Upper lobe of left lung (tissue), 6 donors: Measurements from ENCODE around the gene MCM9. TPM values are rescaled to one million over a fixed set of nuclear protein-coding genes. Genes with fewer than 3 reads are reported as not detected.
"Not testable (repeated sequence)": the region's sequence is repeated elsewhere in the genome, so short reads cannot be mapped to it uniquely, and the experiment has no call there.

Experiments
- ATAC-seq, 2 donors: fragments of 200-7000 bp; cut with Tn5 transposase; one replicate each; pipeline ENCODE4 v1.9.1; 2022; ENCODE audit warnings: mild to moderate bottlenecking in 2 of 2, moderate library complexity in 2 of 2; ENCODE audit not compliant: low FRiP score in 2 of 2
- DNase-seq, 2 donors: peaks; one replicate each; pipeline ENCODE4 v3.0.0-alpha.2; 2019 to 2020
- H3K27ac ChIP-seq, 4 donors: fragments of 200-600 bp; sonication (generic); one replicate each; pipeline ENCODE4 v1.5.1; 2016 to 2019
- H3K27me3 ChIP-seq, 4 donors: fragments of 200-600 bp; sonication (generic); one replicate each; pipeline ENCODE4 v1.5.1; 2017 to 2019
- H3K36me3 ChIP-seq, 4 donors: fragments of 200-600 bp; sonication (generic); one replicate each; pipeline ENCODE4 v1.5.1; 2016 to 2019
- H3K4me1 ChIP-seq, 4 donors: fragments of 200-600 bp; sonication (generic); one replicate each; pipeline ENCODE4 v1.5.1; 2018 to 2019
- H3K4me3 ChIP-seq, 4 donors: fragments of 200-600 bp; sonication (generic); one replicate each; pipeline ENCODE4 v1.5.1; 2017 to 2019; ENCODE audit warnings: mild to moderate bottlenecking in 2 of 4, moderate library complexity in 1 of 4
- H3K9me3 ChIP-seq, 4 donors: fragments of 200-600 bp; sonication (generic); one replicate each; pipeline ENCODE4 v1.5.1; 2018 to 2019
- EP300 ChIP-seq, 4 donors: sonication (generic); formaldehyde crosslinking; IDR thresholded peaks; one replicate each; pipeline ENCODE4 v1.5.1; 2017; ENCODE audit warnings: antibody characterized with exemption in 4 of 4, control low read depth in 2 of 4
- POLR2A ChIP-seq, 4 donors: fragments of 450-650 bp; IDR thresholded peaks; one replicate each; pipeline ENCODE4 v1.5.1; 2016 to 2017; ENCODE audit warnings: antibody characterized with exemption in 4 of 4, mild to moderate bottlenecking in 2 of 4
- POLR2AphosphoS5 ChIP-seq, 2 donors: sonication (generic); formaldehyde crosslinking; IDR thresholded peaks; one replicate each; pipeline ENCODE4 v1.5.1; 2017; ENCODE audit warnings: antibody characterized with exemption in 2 of 2
- WGBS, 2 donors: methylation state at CpG; one replicate each; pipeline ENCODE4 v1.1.5; 2017 to 2018; 5-methylcytosine and 5-hydroxymethylcytosine counted together
- total RNA-seq, 6 donors: library from RNA; depleted of rRNA in 4 of 6; stranded (reverse); fragments of >200 nt in 4 of 6; gene quantifications; one replicate each; pipeline versions ENCODE4 v1.1.0 to v1.2.1, GENCODE V29; 2016 to 2021
- TF ChIP-seq, protein P1 (sequence below), 6 experiments: fragments of 450-650 bp in 4 of 6; fragments of 200-600 bp in 2 of 6; sonication (generic) in 2 of 6; IDR thresholded peaks; one replicate each; pipeline ENCODE4 v1.5.1; 2016 to 2019; ENCODE audit warnings: antibody characterized with exemption in 6 of 6
- donor health status: DM: no; HTN: no; CAD: no; lungs with moderate emphysema.
- donor health status: DM: no; HTN: yes; CAD: no; lungs with severe emphysema.

Gene MCM9
- total RNA-seq, 6 donors from 2014 or later, result 19.9 to 62.9 (median 21.5) TPM

DNA sequence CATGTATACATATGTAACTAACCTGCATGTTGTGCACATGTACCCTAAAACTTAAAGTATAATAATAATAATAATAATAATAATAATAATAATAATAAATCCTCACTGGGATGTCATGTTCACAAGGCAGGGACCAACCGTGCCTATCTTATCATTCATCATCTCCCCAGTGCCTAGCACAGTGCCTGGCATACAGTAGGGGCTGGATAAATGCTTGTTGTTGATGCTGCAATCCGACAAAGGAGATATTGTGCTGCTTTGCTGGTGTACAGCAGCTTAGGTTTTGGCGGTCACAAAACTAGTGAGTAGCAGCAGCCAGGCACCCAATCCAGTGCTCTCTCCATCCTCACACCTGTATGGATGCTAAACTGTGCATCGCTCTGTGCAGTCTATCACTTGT lies 135.1 kb downstream of the MCM9 start:
- Histone ChIP-seq H3K36me3 (no peaks in the 10 kb centered on the region), H3K27ac (no peak overlapping the region), H3K4me3 (no peak overlapping the region), H3K27me3 (no peaks in the 10 kb centered on the region), H3K9me3 (no peaks in the 10 kb centered on the region), H3K4me1 (peaks cover 3 to 11% (median 7%) of the 10 kb centered on the region in 4 donors)
- ATAC-seq, result no peak
- 93 to 94% methylated on average over 4 of the region's 4 CpGs for WGBS, 2 donors
- TF ChIP-seq, protein P1, sequence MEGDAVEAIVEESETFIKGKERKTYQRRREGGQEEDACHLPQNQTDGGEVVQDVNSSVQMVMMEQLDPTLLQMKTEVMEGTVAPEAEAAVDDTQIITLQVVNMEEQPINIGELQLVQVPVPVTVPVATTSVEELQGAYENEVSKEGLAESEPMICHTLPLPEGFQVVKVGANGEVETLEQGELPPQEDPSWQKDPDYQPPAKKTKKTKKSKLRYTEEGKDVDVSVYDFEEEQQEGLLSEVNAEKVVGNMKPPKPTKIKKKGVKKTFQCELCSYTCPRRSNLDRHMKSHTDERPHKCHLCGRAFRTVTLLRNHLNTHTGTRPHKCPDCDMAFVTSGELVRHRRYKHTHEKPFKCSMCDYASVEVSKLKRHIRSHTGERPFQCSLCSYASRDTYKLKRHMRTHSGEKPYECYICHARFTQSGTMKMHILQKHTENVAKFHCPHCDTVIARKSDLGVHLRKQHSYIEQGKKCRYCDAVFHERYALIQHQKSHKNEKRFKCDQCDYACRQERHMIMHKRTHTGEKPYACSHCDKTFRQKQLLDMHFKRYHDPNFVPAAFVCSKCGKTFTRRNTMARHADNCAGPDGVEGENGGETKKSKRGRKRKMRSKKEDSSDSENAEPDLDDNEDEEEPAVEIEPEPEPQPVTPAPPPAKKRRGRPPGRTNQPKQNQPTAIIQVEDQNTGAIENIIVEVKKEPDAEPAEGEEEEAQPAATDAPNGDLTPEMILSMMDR (IDR thresholded peaks at IDR 0.05), result no peak
- TF ChIP-seq EP300 (IDR thresholded peaks at IDR 0.05) (no peak), POLR2AphosphoS5 (IDR thresholded peaks at IDR 0.05) (no peak), POLR2A (IDR thresholded peaks at IDR 0.05) (no peak)
- DNase-seq, result no peak

DNA sequence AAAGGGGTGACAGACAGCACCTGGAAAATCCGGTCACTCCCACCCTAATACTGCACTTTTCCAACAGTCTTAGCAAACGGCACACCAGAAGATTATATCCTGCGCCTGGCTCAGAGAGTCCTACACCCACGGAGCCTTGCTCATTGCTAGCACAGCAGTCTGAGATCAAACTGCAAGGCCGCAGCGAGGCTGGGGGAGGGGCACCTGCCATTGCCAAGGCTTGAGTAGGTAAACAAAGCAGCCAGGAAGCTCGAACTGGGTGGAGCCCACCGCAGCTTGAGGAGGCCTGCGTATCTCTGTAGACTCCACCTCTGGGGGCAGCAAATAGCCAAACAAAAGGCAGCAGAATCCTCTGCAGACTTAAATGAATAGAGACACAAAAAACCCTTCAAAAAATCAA lies 138.4 kb downstream of the MCM9 start:
- 39 to 69% methylated on average over 3 to 9 of the region's 9 CpGs for WGBS, 2 donors
- not testable (repeated sequence) for H3K4me3 ChIP-seq, H3K9me3 ChIP-seq, H3K36me3 ChIP-seq, ATAC-seq, H3K27me3 ChIP-seq, H3K27ac ChIP-seq
- TF ChIP-seq, protein P1 (IDR thresholded peaks at IDR 0.05), result peak in 2 of 6 experiments; percentile 13 to 19
- peaks cover 3 to 11% (median 7%) of the 10 kb centered on the region in 4 donors for H3K4me1 ChIP-seq
- peak; percentile 58 to 66 for DNase-seq

DNA sequence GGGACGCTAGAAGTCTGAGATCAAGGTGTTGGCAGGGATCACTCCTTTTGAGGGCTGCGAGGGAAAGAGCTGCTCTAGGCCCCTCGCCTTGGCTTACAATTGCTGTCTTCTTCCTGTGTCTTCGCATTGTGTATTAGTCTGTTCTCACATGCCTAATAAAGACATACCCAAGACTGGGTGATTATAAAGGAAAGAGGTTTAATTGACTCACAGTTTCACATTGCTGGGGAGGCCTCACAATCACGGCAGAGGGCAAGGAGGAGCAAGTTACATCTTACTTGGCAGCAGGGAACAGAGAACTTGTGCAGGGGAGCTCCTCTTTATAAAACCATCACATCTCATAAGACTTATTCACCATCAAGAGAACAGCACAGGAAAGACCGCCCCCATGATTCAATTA lies 143.5 kb downstream of the MCM9 start:
- peaks cover 7 to 13% (median 12%) of the 10 kb centered on the region in 4 donors for H3K4me1 ChIP-seq

DNA sequence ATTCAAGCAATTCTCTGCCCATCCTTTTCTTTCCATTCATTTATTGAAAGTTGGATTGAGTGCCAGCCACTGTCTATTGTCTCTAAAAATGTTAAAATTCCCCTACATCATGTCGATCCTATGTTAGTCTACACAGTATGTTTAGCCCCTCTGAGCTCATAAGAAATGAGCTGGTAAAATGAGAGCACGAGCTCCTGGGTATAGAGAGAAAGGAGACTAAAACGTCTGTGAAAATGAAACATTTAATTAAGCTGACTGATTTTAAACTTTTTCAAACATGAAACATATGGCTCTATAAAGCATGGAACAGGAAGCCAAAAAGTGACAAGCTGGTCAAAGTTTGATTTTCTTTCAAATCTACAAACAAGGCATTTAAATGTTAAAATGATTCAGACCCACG lies 145.0 kb downstream of the MCM9 start:
- ATAC-seq, result no peak
- Histone ChIP-seq H3K4me1 (peaks cover 8 to 18% (median 13%) of the 10 kb centered on the region in 4 donors), H3K36me3 (no peaks in the 10 kb centered on the region), H3K27ac (no peak overlapping the region), H3K27me3 (no peaks in the 10 kb centered on the region), H3K9me3 (no peaks in the 10 kb centered on the region), H3K4me3 (no peak overlapping the region)
- TF ChIP-seq EP300 (IDR thresholded peaks at IDR 0.05), result no peak
- TF ChIP-seq, protein P1 (IDR thresholded peaks at IDR 0.05), result no peak
- no peak for TF ChIP-seq POLR2A (IDR thresholded peaks at IDR 0.05)
- no peak for TF ChIP-seq POLR2AphosphoS5 (IDR thresholded peaks at IDR 0.05)
- DNase-seq, result no peak
- WGBS, 2 donors, result 71 to 76% methylated on average over 4 of the region's 4 CpGs

More for the DNA sequence above, 143.5 kb downstream of the MCM9 start:
- DNase-seq, result no peak
- WGBS, 2 donors, result 95 to 100% methylated on average over 6 of the region's 6 CpGs
- no peaks in the 10 kb centered on the region for H3K36me3 ChIP-seq
- no peaks in the 10 kb centered on the region for H3K27me3 ChIP-seq
- TF ChIP-seq, protein P1 (IDR thresholded peaks at IDR 0.05), result no peak
- TF ChIP-seq POLR2AphosphoS5 (IDR thresholded peaks at IDR 0.05) (no peak), EP300 (IDR thresholded peaks at IDR 0.05) (no peak), POLR2A (IDR thresholded peaks at IDR 0.05) (no peak)
- no peak for ATAC-seq
- H3K4me3 ChIP-seq, result no peak overlapping the region
- H3K27ac ChIP-seq, result no peak overlapping the region
- H3K9me3 ChIP-seq, result no peaks in the 10 kb centered on the region

DNA sequence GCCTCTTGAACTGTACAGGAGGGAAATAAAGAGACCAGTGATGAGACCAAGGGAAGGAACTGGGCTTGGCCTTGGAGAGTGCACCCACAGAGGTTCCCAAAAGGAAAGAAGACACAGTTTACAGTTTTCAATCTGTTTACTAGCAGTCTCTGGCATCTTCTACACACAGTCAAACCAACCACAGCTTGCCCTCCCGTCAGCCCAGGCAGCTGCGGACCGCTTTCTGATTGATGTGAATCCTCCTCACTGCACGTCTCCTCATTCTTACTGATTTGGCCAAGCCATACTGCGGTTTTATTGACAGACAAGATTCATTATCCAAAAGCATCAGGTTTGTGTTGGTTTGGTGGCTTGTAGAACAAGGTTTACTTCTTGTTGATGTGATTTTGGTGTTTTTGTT lies 145.5 kb downstream of the MCM9 start:
- Histone ChIP-seq H3K4me3 (no peak overlapping the region), H3K27me3 (no peaks in the 10 kb centered on the region), H3K27ac (no peak overlapping the region), H3K9me3 (no peaks in the 10 kb centered on the region), H3K36me3 (no peaks in the 10 kb centered on the region), H3K4me1 (peaks cover 13 to 23% (median 18%) of the 10 kb centered on the region in 4 donors)
- DNase-seq (peak in 1 of 2 donors; percentile 5), ATAC-seq (no peak)
- TF ChIP-seq POLR2A (IDR thresholded peaks at IDR 0.05) (no peak), EP300 (IDR thresholded peaks at IDR 0.05) (no peak), POLR2AphosphoS5 (IDR thresholded peaks at IDR 0.05) (no peak)
- TF ChIP-seq, protein P1 (IDR thresholded peaks at IDR 0.05), result no peak
- 94 to 98% methylated on average over 5 of the region's 5 CpGs for WGBS, 2 donors
